ENCODE measurements around the gene TMOD2. TPM values are rescaled to one million over a fixed set of nuclear protein-coding genes. Genes with fewer than 3 reads are reported as not detected.

Gene TMOD2
- total RNA-seq, 1 experiment from 2014 or later, result 3.0 TPM

GRCh38 chr15:51749307-51749706, 2.1 kb upstream of the TMOD2 start:
- H2BK5ac ChIP-seq (ENCODE audit: insufficient read length, low read length), result no peak overlapping the region
- Mint-ChIP-seq H3K9me3 (no peaks in the 10 kb centered on the region), H3K4me1 (peaks cover 12 to 15% of the 10 kb centered on the region in 2 experiments), H3K27me3 (ENCODE audit: low read depth) (peaks cover 79% of the 10 kb centered on the region), H3K4me3 (no peak overlapping the region), H3K36me3 (ENCODE audit: insufficient read depth in 1 of 3, low read depth in 3 of 3) (peaks cover 0 to 1% (median 0%) of the 10 kb centered on the region in 3 experiments; a peak in 1 of 7 replicates), H3K27ac (no peak overlapping the region)
- no peak overlapping the region for H2AK5ac ChIP-seq (ENCODE audit: insufficient read length, low read length)
- no peak overlapping the region for H2AFZ ChIP-seq (ENCODE audit: low read length)
- no peak overlapping the region for H2BK12ac ChIP-seq (ENCODE audit: insufficient read length, low read depth, low read length)
- H4K20me1 ChIP-seq (ENCODE audit: control insufficient read depth, insufficient read depth, insufficient read length), result no peaks in the 10 kb centered on the region
- no peak overlapping the region for H3K23ac ChIP-seq (ENCODE audit: insufficient read length, low read depth, low read length)
- no peak overlapping the region for H3K4me2 ChIP-seq (ENCODE audit: insufficient read depth, insufficient read length, low read length)
- H3K27ac ChIP-seq (ENCODE audit: insufficient read length, low read depth, low read length), result no peak overlapping the region
- no peak overlapping the region for H4K91ac ChIP-seq (ENCODE audit: insufficient read length, low read depth, low read length)
- H3K23me2 ChIP-seq (ENCODE audit: insufficient read length, low read depth, low read length, poor library complexity, severe bottlenecking), result peaks cover 7% of the 10 kb centered on the region
- H2BK20ac ChIP-seq (ENCODE audit: low read depth, low read length, poor library complexity, severe bottlenecking), result no peak overlapping the region
- peaks cover 19% of the 10 kb centered on the region; the same call in 1 of the 2 replicates for H3K27me3 ChIP-seq (ENCODE audit: insufficient read depth, low read length)
- H2BK120ac ChIP-seq (ENCODE audit: low read depth, low read length, poor library complexity, severe bottlenecking), result no peak overlapping the region
- H3K18ac ChIP-seq (ENCODE audit: insufficient read length, low read depth, low read length), result no peak overlapping the region
- no peaks in the 10 kb centered on the region for H3K79me1 ChIP-seq (ENCODE audit: insufficient read depth, low read depth, low read length, poor library complexity, severe bottlenecking)
- no peaks in the 10 kb centered on the region for H3K9me3 ChIP-seq (ENCODE audit: control insufficient read depth, low read depth, low read length)
- no peak overlapping the region for H3T11ph ChIP-seq (ENCODE audit: low read length)
- no peak overlapping the region for H3K9ac ChIP-seq (ENCODE audit: extremely low read depth, insufficient read length, low read length)
- no peak overlapping the region for H3K56ac ChIP-seq (ENCODE audit: insufficient read length, low read depth, low read length)
- no peaks in the 10 kb centered on the region for H3K4me1 ChIP-seq (ENCODE audit: insufficient read depth, low read length)
- no peak overlapping the region for H4K5ac ChIP-seq (ENCODE audit: insufficient read length, low read depth, low read length)
- no peak overlapping the region for H4K8ac ChIP-seq (replicated peaks; ENCODE audit: insufficient read length, low read depth, low read length)
- WGBS (ENCODE audit: extremely low coverage, insufficient read length, low lambda C conversion rate), result no CpG with 5 or more reads among the region's 5 CpGs
- H3K14ac ChIP-seq (ENCODE audit: insufficient read depth, low read length), result no peak overlapping the region
- H3K4ac ChIP-seq (ENCODE audit: low read depth, low read length), result no peak overlapping the region
- H3K79me2 ChIP-seq (ENCODE audit: insufficient read depth, low read length), result no peaks in the 10 kb centered on the region
- no peak for TF ChIP-seq CTCF (conservative IDR thresholded peaks at IDR 0.05)
- no peak overlapping the region for H2BK15ac ChIP-seq (ENCODE audit: low read depth, low read length)
- no peak for DNase-seq
